MCF 10A (cell line): ENCODE results near the gene FHL2. TPM values are rescaled to one million over a fixed set of nuclear protein-coding genes. Genes with fewer than 3 reads are reported as not detected.

ENCODE experiments used
- BruUV-seq: library from RNA; stranded (reverse); fragments of 400-500 nt; replicated peaks from 2 replicates; lab custom pipeline; 2021; lab: Mats Ljungman, UMichigan
- CTCF ChIA-PET: fragments of 300-600 bp; sonication (Branson Sonifier 250); formaldehyde crosslinking; extraction: SDS; loops from one replicate; lab custom pipeline; 2021; ENCODE audit warnings: antibody characterized with exemption, inconsistent platforms; lab: Yijun Ruan, JAX
- POLR2A ChIA-PET: fragments of 300-600, 350-650 bp; sonication (Branson Sonifier 250); formaldehyde crosslinking; extraction: SDS; loops from one replicate; lab custom pipeline; 2020; ENCODE audit warnings: antibody characterized with exemption, inconsistent platforms; lab: Yijun Ruan, JAX
- DNase-seq: peaks from one replicate; pipeline ENCODE4 v3.0.0-alpha.2; 2018; ENCODE audit not compliant: unreplicated experiment
- H3K27ac Mint-ChIP-seq: one replicate; pipeline ENCODE4 v1.8.0; 2022; ENCODE audit warnings: mild to moderate bottlenecking, low read depth, mixed read lengths; ENCODE audit not compliant: unreplicated experiment
- H3K27me3 Mint-ChIP-seq: one replicate; pipeline ENCODE4 v1.8.0; 2022; ENCODE audit warnings: mixed read lengths; ENCODE audit not compliant: insufficient read depth, unreplicated experiment
- H3K36me3 Mint-ChIP-seq: one replicate; pipeline ENCODE4 v1.8.0; 2022; ENCODE audit warnings: mild to moderate bottlenecking, moderate library complexity, mixed read lengths; ENCODE audit not compliant: insufficient read depth, unreplicated experiment
- H3K4me1 Mint-ChIP-seq: one replicate; pipeline ENCODE4 v1.8.0; 2022; ENCODE audit warnings: mixed read lengths; ENCODE audit not compliant: insufficient read depth, unreplicated experiment
- H3K4me3 Mint-ChIP-seq: one replicate; pipeline ENCODE4 v1.8.0; 2022; ENCODE audit warnings: mild to moderate bottlenecking, moderate library complexity, mixed read lengths; ENCODE audit not compliant: unreplicated experiment
- H3K9me3 Mint-ChIP-seq: one replicate; pipeline ENCODE4 v1.8.0; 2022; ENCODE audit warnings: mixed read lengths; ENCODE audit not compliant: unreplicated experiment
- intact Hi-C: fragments of 100-400 bp; cut with micrococcal nuclease; formaldehyde crosslinking; loops from 2 replicates; pipeline ENCODE4 v1.14.1; 2022
- total RNA-seq: library from RNA; stranded (reverse); gene quantifications from 2 replicates; pipeline ENCODE4 v1.2.3, GENCODE V29; 2022
- TF ChIP-seq, protein P1 (sequence below): fragments of 200-600 bp; IDR thresholded peaks from one replicate; pipeline ENCODE4 v1.8.0; 2022; ENCODE audit warnings: antibody characterized with exemption, mild to moderate bottlenecking; ENCODE audit not compliant: unreplicated experiment

Gene FHL2
- total RNA-seq, 1 experiment from 2014 or later = 93.2 TPM

DNA sequence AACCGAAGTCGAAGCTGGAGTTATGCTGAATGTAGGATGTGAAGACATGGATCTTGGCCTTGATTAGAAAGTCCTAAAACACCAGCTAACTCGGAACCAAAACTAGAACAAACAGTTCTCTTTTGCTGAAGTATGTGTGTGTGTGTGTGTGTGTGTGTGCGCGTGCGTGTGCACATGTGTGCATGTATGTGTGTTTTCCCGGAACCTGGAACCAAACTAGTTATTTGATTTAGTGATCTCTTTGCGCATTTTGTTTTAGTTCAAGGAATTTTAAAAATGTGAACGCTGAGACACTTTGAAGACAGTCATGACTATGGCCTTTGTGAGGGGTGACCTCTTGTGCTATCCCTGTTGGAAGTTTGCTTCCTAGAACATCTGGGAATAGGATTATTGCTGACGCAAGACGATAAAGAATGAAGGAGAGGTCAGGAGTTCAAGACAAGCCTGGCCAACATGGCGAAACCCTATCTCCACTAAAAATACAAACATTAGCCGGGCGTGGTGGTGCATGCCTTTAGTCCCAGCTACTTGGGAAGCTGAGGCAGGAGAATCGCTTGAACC is 23.8 kb downstream of the FHL2 start:
- ChIA-PET CTCF (interaction anchor here (1.3 to 2.0 kb wide), 2 partner anchors 27 to 146 kb away, joined by 4 to 13 read pairs; no protein-coding TSS in a partner anchor), POLR2A (interaction anchor here (2.4 kb wide), 1 partner anchor 9 kb away, joined by 8 read pairs; no protein-coding TSS in a partner anchor)
- no TSS peak for BruUV-seq
- no peaks in the 10 kb centered on the region for H3K9me3 Mint-ChIP-seq
- DNase-seq = no peak
- no peak overlapping the region for H3K4me3 Mint-ChIP-seq
- peaks cover 10% of the 10 kb centered on the region for H3K4me1 Mint-ChIP-seq
- intact Hi-C loops = no loop called here
- TF ChIP-seq, protein P1, sequence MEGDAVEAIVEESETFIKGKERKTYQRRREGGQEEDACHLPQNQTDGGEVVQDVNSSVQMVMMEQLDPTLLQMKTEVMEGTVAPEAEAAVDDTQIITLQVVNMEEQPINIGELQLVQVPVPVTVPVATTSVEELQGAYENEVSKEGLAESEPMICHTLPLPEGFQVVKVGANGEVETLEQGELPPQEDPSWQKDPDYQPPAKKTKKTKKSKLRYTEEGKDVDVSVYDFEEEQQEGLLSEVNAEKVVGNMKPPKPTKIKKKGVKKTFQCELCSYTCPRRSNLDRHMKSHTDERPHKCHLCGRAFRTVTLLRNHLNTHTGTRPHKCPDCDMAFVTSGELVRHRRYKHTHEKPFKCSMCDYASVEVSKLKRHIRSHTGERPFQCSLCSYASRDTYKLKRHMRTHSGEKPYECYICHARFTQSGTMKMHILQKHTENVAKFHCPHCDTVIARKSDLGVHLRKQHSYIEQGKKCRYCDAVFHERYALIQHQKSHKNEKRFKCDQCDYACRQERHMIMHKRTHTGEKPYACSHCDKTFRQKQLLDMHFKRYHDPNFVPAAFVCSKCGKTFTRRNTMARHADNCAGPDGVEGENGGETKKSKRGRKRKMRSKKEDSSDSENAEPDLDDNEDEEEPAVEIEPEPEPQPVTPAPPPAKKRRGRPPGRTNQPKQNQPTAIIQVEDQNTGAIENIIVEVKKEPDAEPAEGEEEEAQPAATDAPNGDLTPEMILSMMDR = no peak
- no peaks in the 10 kb centered on the region for H3K27me3 Mint-ChIP-seq
- H3K27ac Mint-ChIP-seq = no peak overlapping the region
- H3K36me3 Mint-ChIP-seq = peaks cover 94% of the 10 kb centered on the region

DNA sequence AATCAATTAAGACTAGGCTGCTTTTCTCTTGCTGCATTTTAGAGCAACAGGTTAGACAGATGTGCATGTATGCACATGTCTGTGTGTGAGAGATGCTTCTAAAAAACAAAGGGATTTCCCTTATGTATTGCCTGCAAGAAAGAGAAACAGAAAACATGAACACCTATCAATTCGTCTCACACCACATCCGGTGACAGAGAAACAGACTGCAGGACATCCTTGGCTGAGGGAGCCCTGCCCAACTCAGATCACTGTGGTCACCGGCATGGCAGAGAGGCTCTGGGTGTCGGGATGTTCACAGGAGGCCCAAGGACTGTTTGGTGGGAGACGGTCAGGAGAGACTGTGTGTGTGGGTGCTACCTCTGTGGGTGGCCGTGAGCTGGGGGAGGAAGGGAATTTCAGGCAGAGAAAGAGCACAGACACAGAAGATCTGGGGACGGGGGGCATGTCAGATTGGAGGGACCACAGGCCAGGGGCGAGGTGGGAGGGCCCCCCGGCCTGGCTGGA is 24.9 kb downstream of the FHL2 start:
- H3K27me3 Mint-ChIP-seq = no peaks in the 10 kb centered on the region
- peaks cover 96% of the 10 kb centered on the region for H3K36me3 Mint-ChIP-seq
- intact Hi-C loops = no loop called here
- no peak overlapping the region for H3K4me3 Mint-ChIP-seq
- ChIA-PET CTCF (interaction anchor here (1.4 kb wide), 1 partner anchor 22 kb away, joined by 3 read pairs; no protein-coding TSS in a partner anchor), POLR2A (interaction anchor here (2.4 kb wide), 1 partner anchor 10 kb away, joined by 8 read pairs; no protein-coding TSS in a partner anchor)
- peaks cover 4% of the 10 kb centered on the region for H3K4me1 Mint-ChIP-seq
- no peaks in the 10 kb centered on the region for H3K9me3 Mint-ChIP-seq
- TF ChIP-seq, protein P1 = no peak
- H3K27ac Mint-ChIP-seq = peak overlapping the region; percentile 42
- DNase-seq = no peak
- no TSS peak for BruUV-seq

DNA sequence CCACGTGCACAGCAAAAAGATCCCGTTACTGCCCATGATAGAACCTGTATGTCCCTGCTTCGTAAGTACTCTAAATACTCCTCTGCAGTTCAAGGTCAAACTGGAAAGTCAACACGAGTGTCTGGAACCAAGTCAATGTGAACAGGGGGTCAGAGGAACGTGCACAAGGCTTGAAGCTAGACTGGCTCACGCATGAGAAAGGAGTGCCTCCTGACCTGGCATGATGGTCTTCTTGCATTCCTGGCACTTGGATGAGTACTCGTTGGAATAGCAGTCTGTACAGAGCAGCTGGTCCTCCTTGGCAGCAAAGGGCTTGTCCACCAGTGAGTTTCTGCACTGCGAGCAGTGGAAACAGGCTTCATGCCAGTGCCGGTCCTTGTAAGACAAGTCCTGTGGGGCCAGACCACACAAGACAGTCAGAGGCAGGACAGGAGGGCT is 25.5 kb downstream of the FHL2 start:
- peaks cover 96% of the 10 kb centered on the region for H3K36me3 Mint-ChIP-seq
- ChIA-PET POLR2A (no interaction called here), CTCF (interaction anchor here (1.4 kb wide), 1 partner anchor 23 kb away, joined by 3 read pairs; no protein-coding TSS in a partner anchor)
- H3K27me3 Mint-ChIP-seq = no peaks in the 10 kb centered on the region
- intact Hi-C loops = no loop called here
- H3K4me1 Mint-ChIP-seq = peaks cover 4% of the 10 kb centered on the region
- no peaks in the 10 kb centered on the region for H3K9me3 Mint-ChIP-seq
- no peak overlapping the region for H3K27ac Mint-ChIP-seq
- no peak overlapping the region for H3K4me3 Mint-ChIP-seq
- TF ChIP-seq, protein P1 = no peak
- BruUV-seq = no TSS peak
- no peak for DNase-seq

DNA sequence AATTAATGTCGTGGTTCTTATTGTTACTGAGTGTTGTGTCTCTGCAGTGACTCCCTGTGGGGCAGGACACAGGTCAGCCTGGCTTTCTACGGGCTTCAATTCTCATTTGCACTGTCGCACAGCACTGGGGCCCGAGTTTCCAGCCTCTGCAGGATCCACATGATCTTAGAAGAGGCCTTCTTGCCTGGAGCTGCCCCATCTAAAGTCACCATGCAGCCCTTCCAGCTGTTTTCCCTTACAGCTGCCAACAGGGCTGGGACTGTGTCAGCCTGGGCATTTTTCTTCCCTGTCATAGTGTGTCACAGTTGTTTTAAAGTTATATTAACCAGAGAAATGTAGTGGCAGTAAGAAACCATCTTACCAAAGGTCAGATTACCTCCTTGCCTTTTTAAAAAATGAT is 27.0 kb downstream of the FHL2 start:
- H3K36me3 Mint-ChIP-seq = peaks cover 98% of the 10 kb centered on the region
- no peaks in the 10 kb centered on the region for H3K27me3 Mint-ChIP-seq
- no peaks in the 10 kb centered on the region for H3K9me3 Mint-ChIP-seq
- no peak overlapping the region for H3K4me3 Mint-ChIP-seq
- no peaks in the 10 kb centered on the region for H3K4me1 Mint-ChIP-seq
- POLR2A ChIA-PET = interaction anchor here (1.3 to 1.4 kb wide), 2 partner anchors 32 to 149 kb away, joined by 3 to 4 read pairs; no protein-coding TSS in a partner anchor
- TF ChIP-seq, protein P1 = no peak
- no TSS peak for BruUV-seq
- intact Hi-C loops = no loop called here
- no peak for DNase-seq
- H3K27ac Mint-ChIP-seq = no peak overlapping the region
- CTCF ChIA-PET = interaction anchor here (0.6 to 2.5 kb wide), 6 partner anchors 12 to 703 kb away, joined by 3 to 12 read pairs (median 4); no protein-coding TSS in a partner anchor
